ENCODE data around the gene XPNPEP1. TPM values are rescaled to one million over a fixed set of nuclear protein-coding genes. Genes with fewer than 3 reads are reported as not detected.
"Not testable (repeated sequence)": the region's sequence is repeated elsewhere in the genome, so short reads cannot be mapped to it uniquely, and the experiment has no call there.

XPNPEP1 gene
- polyA plus RNA-seq, 1 donor from 2014 or later, result 96.3 TPM

DNA sequence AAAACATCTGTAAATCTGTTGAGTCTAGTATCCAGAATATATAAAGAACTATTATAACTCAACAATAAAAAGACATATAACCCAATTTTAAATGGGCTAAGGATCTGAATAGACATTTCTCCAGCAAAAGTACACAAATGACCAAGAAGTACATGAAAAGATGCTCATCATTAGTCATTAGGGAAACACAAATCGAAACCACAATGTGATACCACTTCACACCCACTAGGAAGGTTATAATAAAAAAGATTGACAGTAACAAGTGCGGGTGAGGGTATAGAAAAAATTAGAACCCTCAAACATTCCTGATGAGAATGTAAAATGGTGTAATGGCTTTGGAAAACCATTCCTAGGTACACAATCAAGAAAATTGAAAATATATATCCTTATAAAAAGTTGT is 4.1 kb downstream of the XPNPEP1 start:
- H3K4me3 ChIP-seq (ENCODE audit: low read length), result no peak overlapping the region
- no peaks in the 10 kb centered on the region for H3K9me2 ChIP-seq (ENCODE audit: insufficient read depth, low read length)
- no peak overlapping the region for H3K4me2 ChIP-seq (ENCODE audit: low read length)
- no peak overlapping the region for H2AFZ ChIP-seq (ENCODE audit: low read depth, low read length)
- H3F3A ChIP-seq (ENCODE audit: insufficient read depth, low read length, poor library complexity, severe bottlenecking), result no peaks in the 10 kb centered on the region
- peaks cover 3% of the 10 kb centered on the region for H3K9me3 ChIP-seq (ENCODE audit: low read length)
- H3K9ac ChIP-seq (ENCODE audit: low read length), result no peak overlapping the region
- H3K79me2 ChIP-seq (replicated peaks; ENCODE audit: insufficient read depth, low read length), result no peaks in the 10 kb centered on the region
- no peaks in the 10 kb centered on the region for H4K20me1 ChIP-seq (ENCODE audit: insufficient read depth)
- H3K36me3 ChIP-seq (ENCODE audit: insufficient read depth, low read length), result no peaks in the 10 kb centered on the region
- H3K27me3 ChIP-seq (ENCODE audit: insufficient read depth, low read depth, low read length), result no peaks in the 10 kb centered on the region
- TF ChIP-seq EP300 (conservative IDR thresholded peaks at IDR 0.05; ENCODE audit: poor library complexity, severe bottlenecking) (no peak), RAD21 (conservative IDR thresholded peaks at IDR 0.05) (no peak), TAF1 (IDR thresholded peaks at IDR 0.05; ENCODE audit: low read depth) (no peak), MXI1 (conservative IDR thresholded peaks at IDR 0.05; ENCODE audit: poor library complexity, severe bottlenecking) (no peak), EZH2 (IDR thresholded peaks at IDR 0.05; ENCODE audit: borderline replicate concordance, insufficient read depth, low read length, poor library complexity, severe bottlenecking) (no peak), SMC3 (conservative IDR thresholded peaks at IDR 0.05; ENCODE audit: poor library complexity) (no peak), POLR2AphosphoS5 (IDR thresholded peaks at IDR 0.05) (no peak)
- TF ChIP-seq, protein P1, sequence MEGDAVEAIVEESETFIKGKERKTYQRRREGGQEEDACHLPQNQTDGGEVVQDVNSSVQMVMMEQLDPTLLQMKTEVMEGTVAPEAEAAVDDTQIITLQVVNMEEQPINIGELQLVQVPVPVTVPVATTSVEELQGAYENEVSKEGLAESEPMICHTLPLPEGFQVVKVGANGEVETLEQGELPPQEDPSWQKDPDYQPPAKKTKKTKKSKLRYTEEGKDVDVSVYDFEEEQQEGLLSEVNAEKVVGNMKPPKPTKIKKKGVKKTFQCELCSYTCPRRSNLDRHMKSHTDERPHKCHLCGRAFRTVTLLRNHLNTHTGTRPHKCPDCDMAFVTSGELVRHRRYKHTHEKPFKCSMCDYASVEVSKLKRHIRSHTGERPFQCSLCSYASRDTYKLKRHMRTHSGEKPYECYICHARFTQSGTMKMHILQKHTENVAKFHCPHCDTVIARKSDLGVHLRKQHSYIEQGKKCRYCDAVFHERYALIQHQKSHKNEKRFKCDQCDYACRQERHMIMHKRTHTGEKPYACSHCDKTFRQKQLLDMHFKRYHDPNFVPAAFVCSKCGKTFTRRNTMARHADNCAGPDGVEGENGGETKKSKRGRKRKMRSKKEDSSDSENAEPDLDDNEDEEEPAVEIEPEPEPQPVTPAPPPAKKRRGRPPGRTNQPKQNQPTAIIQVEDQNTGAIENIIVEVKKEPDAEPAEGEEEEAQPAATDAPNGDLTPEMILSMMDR (IDR thresholded peaks at IDR 0.05; ENCODE audit: poor library complexity, severe bottlenecking), result no peak
- TF ChIP-seq, protein P2, sequence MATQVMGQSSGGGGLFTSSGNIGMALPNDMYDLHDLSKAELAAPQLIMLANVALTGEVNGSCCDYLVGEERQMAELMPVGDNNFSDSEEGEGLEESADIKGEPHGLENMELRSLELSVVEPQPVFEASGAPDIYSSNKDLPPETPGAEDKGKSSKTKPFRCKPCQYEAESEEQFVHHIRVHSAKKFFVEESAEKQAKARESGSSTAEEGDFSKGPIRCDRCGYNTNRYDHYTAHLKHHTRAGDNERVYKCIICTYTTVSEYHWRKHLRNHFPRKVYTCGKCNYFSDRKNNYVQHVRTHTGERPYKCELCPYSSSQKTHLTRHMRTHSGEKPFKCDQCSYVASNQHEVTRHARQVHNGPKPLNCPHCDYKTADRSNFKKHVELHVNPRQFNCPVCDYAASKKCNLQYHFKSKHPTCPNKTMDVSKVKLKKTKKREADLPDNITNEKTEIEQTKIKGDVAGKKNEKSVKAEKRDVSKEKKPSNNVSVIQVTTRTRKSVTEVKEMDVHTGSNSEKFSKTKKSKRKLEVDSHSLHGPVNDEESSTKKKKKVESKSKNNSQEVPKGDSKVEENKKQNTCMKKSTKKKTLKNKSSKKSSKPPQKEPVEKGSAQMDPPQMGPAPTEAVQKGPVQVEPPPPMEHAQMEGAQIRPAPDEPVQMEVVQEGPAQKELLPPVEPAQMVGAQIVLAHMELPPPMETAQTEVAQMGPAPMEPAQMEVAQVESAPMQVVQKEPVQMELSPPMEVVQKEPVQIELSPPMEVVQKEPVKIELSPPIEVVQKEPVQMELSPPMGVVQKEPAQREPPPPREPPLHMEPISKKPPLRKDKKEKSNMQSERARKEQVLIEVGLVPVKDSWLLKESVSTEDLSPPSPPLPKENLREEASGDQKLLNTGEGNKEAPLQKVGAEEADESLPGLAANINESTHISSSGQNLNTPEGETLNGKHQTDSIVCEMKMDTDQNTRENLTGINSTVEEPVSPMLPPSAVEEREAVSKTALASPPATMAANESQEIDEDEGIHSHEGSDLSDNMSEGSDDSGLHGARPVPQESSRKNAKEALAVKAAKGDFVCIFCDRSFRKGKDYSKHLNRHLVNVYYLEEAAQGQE (IDR thresholded peaks at IDR 0.05; ENCODE audit: borderline replicate concordance), result no peak
- H3K27ac ChIP-seq (ENCODE audit: low read length), result no peak overlapping the region

DNA sequence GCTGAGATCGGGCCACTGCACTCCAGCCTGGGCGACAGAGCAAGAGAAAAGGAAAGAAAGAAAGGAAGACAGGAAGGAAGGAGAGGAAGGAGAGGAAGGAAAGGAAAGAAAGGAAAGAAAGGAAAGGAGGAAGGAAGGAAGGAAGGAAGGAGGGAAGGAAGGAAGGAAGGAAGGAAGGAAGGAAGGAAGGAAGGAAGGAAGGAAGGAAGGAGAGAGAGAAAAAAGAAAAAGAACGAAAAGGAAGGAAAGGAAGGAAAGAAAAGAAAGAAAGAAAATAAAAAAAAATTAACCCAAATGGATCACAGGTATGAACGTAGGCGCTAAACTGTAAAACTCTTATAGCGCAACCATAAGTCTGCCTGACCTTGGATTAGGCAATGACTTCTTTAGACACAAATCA is 4.6 kb downstream of the XPNPEP1 start:
- H3K27ac ChIP-seq (ENCODE audit: low read length); H3K9me2 ChIP-seq (ENCODE audit: insufficient read depth, low read length); H3K4me2 ChIP-seq (ENCODE audit: low read length); H3K27me3 ChIP-seq (ENCODE audit: insufficient read depth, low read depth, low read length); H3K36me3 ChIP-seq (ENCODE audit: insufficient read depth, low read length); H3K79me2 ChIP-seq (replicated peaks; ENCODE audit: insufficient read depth, low read length); H3K9ac ChIP-seq (ENCODE audit: low read length); H3K4me3 ChIP-seq (ENCODE audit: low read length); H3F3A ChIP-seq (ENCODE audit: insufficient read depth, low read length, poor library complexity, severe bottlenecking); H3K9me3 ChIP-seq (ENCODE audit: low read length); H4K20me1 ChIP-seq (ENCODE audit: insufficient read depth); H2AFZ ChIP-seq (ENCODE audit: low read depth, low read length): not testable (repeated sequence)

DNA sequence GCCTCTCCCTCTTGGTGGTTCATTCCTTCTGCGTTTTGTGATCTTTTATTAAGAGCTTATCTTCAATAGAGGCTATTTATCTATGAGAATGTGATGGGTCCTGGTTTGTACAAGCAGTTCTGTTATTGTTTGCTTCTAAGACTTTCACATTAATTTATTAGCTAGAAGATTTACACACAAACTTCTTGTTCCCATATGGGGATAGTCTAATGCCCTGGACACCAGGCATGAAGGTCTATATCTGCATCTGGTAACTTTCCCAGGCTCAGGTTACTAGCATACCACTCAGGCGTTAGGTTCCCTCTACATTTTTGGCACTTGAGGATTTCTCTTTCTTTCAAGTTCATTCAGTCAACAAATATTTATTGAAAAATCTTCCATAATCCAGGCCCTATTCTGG is 7.7 kb downstream of the XPNPEP1 start:
- no peaks in the 10 kb centered on the region for H3K79me2 ChIP-seq (replicated peaks; ENCODE audit: insufficient read depth, low read length)
- no peak overlapping the region for H3K4me2 ChIP-seq (ENCODE audit: low read length)
- H3K9me3 ChIP-seq (ENCODE audit: low read length), result peaks cover 3% of the 10 kb centered on the region
- H3K27me3 ChIP-seq (ENCODE audit: insufficient read depth, low read depth, low read length), result no peaks in the 10 kb centered on the region
- H3F3A ChIP-seq (ENCODE audit: insufficient read depth, low read length, poor library complexity, severe bottlenecking), result no peaks in the 10 kb centered on the region
- no peak overlapping the region for H2AFZ ChIP-seq (ENCODE audit: low read depth, low read length)
- no peaks in the 10 kb centered on the region for H3K9me2 ChIP-seq (ENCODE audit: insufficient read depth, low read length)
- H3K36me3 ChIP-seq (ENCODE audit: insufficient read depth, low read length), result no peaks in the 10 kb centered on the region
- no peak overlapping the region for H3K9ac ChIP-seq (ENCODE audit: low read length)
- TF ChIP-seq POLR2AphosphoS5 (IDR thresholded peaks at IDR 0.05), result no peak
- no peak for TF ChIP-seq EZH2 (IDR thresholded peaks at IDR 0.05; ENCODE audit: borderline replicate concordance, insufficient read depth, low read length, poor library complexity, severe bottlenecking)
- TF ChIP-seq TAF1 (IDR thresholded peaks at IDR 0.05; ENCODE audit: low read depth), result no peak
- TF ChIP-seq MXI1 (conservative IDR thresholded peaks at IDR 0.05; ENCODE audit: poor library complexity, severe bottlenecking), result no peak
- TF ChIP-seq SMC3 (conservative IDR thresholded peaks at IDR 0.05; ENCODE audit: poor library complexity), result no peak
- TF ChIP-seq RAD21 (conservative IDR thresholded peaks at IDR 0.05), result no peak
- TF ChIP-seq EP300 (conservative IDR thresholded peaks at IDR 0.05; ENCODE audit: poor library complexity, severe bottlenecking), result no peak
- TF ChIP-seq, protein P2 (IDR thresholded peaks at IDR 0.05; ENCODE audit: borderline replicate concordance), result no peak
- TF ChIP-seq, protein P1 (IDR thresholded peaks at IDR 0.05; ENCODE audit: poor library complexity, severe bottlenecking), result no peak
- no peak overlapping the region for H3K27ac ChIP-seq (ENCODE audit: low read length)
- H3K4me3 ChIP-seq (ENCODE audit: low read length), result no peak overlapping the region
- no peaks in the 10 kb centered on the region for H4K20me1 ChIP-seq (ENCODE audit: insufficient read depth)

All from neural cell (in vitro differentiated cells).